K562 (cell line): ENCODE data around the gene EVA1A. TPM values are rescaled to one million over a fixed set of nuclear protein-coding genes. Genes with fewer than 3 reads are reported as not detected.
A peak's percentile ranks its signal among the peaks of the same experiment; 100 is the strongest.

Experiments
- ATAC-seq: fragments of 200-7000 bp; cut with Tn5 transposase; 3 replicates; pipeline ENCODE4 v1.9.1; 2020; ENCODE audit warnings: moderate library complexity
- BruUV-seq: library from RNA; stranded (reverse); fragments of 400-500 nt; replicated peaks from 2 replicates; lab custom pipeline; 2021; lab: Mats Ljungman, UMichigan
- CTCF ChIA-PET: fragments of 300-600 bp; formaldehyde crosslinking; extraction: SDS; loops from one replicate; lab custom pipeline; 2021; ENCODE audit warnings: low intra/inter-chr PET ratio; lab: Yijun Ruan, JAX
- POLR2A ChIA-PET: fragments of 300-600, 350-650 bp; sonication (Branson Sonifier 250); formaldehyde crosslinking; extraction: SDS; loops from one replicate; lab custom pipeline; 2021; ENCODE audit warnings: antibody characterized with exemption, inconsistent platforms; lab: Yijun Ruan, JAX
- DNase-seq, 4 experiments: peaks; one replicate each; pipeline versions ENCODE4 v3.0.0 to v3.0.0-alpha.2; 2011 to 2018; ENCODE audit warnings: low spot score in 3 of 4, mixed read lengths in 3 of 4; ENCODE audit errors: extremely low read depth in 1 of 4
- FAIRE-seq: peaks from 2 replicates; lab custom pipeline; 2011; peaks lifted over from hg19 to GRCh38; lab: Jason Lieb, UNC
- H2AFZ ChIP-seq: 2 replicates; pipeline ENCODE4 v1.6.0; 2011; ENCODE audit warnings: low read depth, low read length, control low read depth, inconsistent platforms
- H3K27ac ChIP-seq: fragments of 200-600 bp; 3 replicates; pipeline ENCODE4 v1.8.0; 2011; ENCODE audit warnings: low read depth, mild to moderate bottlenecking, control low read depth, inconsistent platforms, low read length, moderate library complexity, mixed read lengths; ENCODE audit errors: extremely low read depth
- H3K27me3 ChIP-seq, 2 experiments: fragments of 300-600 bp in 1 of 2; 2 replicates in 1 of 2; 3 replicates in 1 of 2; pipeline versions ENCODE4 v1.6.0 to v1.8.0; 2011; ENCODE audit warnings: inconsistent platforms in 2 of 2, low read length in 2 of 2, mild to moderate bottlenecking in 1 of 2, mixed read lengths in 1 of 2, moderate library complexity in 1 of 2; ENCODE audit not compliant: control insufficient read depth in 2 of 2, insufficient read depth in 2 of 2
- H3K36me3 ChIP-seq: fragments of 300-600 bp; 3 replicates; pipeline ENCODE4 v1.8.0; 2011; ENCODE audit warnings: mild to moderate bottlenecking, low read length, inconsistent platforms; ENCODE audit not compliant: control insufficient read depth, insufficient read depth
- H3K4me1 ChIP-seq, 2 experiments: fragments of 200-600 bp in 1 of 2; replicated peaks in 1 of 2; 2 replicates in 1 of 2; 3 replicates in 1 of 2; pipeline versions ENCODE4 v1.5.1 to v1.8.0; 2011; ENCODE audit warnings: inconsistent platforms in 2 of 2, low read length in 2 of 2, mild to moderate bottlenecking in 1 of 2, mixed read lengths in 1 of 2, moderate library complexity in 1 of 2; ENCODE audit not compliant: control insufficient read depth in 2 of 2, insufficient read depth in 2 of 2
- H3K4me2 ChIP-seq: 2 replicates; pipeline ENCODE4 v1.6.1; 2011; ENCODE audit warnings: low read length, control low read depth, inconsistent platforms, mixed read lengths; ENCODE audit not compliant: insufficient read depth
- H3K4me3 ChIP-seq: fragments of 200-600 bp; sonication (generic), shearing (Covaris generic); 2 replicates; pipeline ENCODE4 v1.5.1; 2016; ENCODE audit warnings: control low read depth, inconsistent platforms
- H3K79me2 ChIP-seq: fragments of 200-600 bp; 3 replicates; pipeline ENCODE4 v1.8.0; 2011; ENCODE audit warnings: low read length, inconsistent platforms; ENCODE audit not compliant: control insufficient read depth, insufficient read depth
- H3K9ac ChIP-seq, 2 experiments: 2 replicates each; pipeline versions ENCODE4 v1.6.0 to v1.6.1; 2011; ENCODE audit warnings: low read depth in 2 of 2, low read length in 2 of 2, control low read depth in 1 of 2, inconsistent platforms in 1 of 2, mild to moderate bottlenecking in 1 of 2, mixed read lengths in 1 of 2; ENCODE audit not compliant: insufficient read depth in 1 of 2
- H3K9me1 ChIP-seq: one replicate; pipeline ENCODE4 v1.6.0; 2011; ENCODE audit warnings: inconsistent platforms, mild to moderate bottlenecking, low read length, moderate library complexity; ENCODE audit not compliant: control insufficient read depth, insufficient read depth
- H3K9me3 ChIP-seq: replicated peaks from 2 replicates; pipeline ENCODE4 v1.5.1; 2011; ENCODE audit warnings: low read depth, low read length, inconsistent platforms; ENCODE audit not compliant: control insufficient read depth, insufficient read depth
- H4K20me1 ChIP-seq: replicated peaks from 2 replicates; pipeline ENCODE4 v1.6.1; 2011; ENCODE audit warnings: low read length, inconsistent platforms, mixed read lengths; ENCODE audit not compliant: control insufficient read depth, insufficient read depth
- CEBPB ChIP-seq: fragments of 450-650 bp; IDR thresholded peaks from 2 replicates; pipeline ENCODE4 v1.6.1; 2016; ENCODE audit warnings: missing genetic modification characterization, missing compliant biosample characterization
- ETV6 ChIP-seq, 3 experiments: fragments of 150-350 bp in 1 of 3; sonication (generic) in 1 of 3; formaldehyde crosslinking in 1 of 3; IDR thresholded peaks; 2 replicates each; pipeline versions ENCODE4 v1.6.1 to v1.8.0; 2014 to 2022; ENCODE audit warnings: borderline replicate concordance in 2 of 3, low read depth in 2 of 3, antibody characterized with exemption in 1 of 3, low read length in 1 of 3, mild to moderate bottlenecking in 1 of 3, missing genetic modification reagents in 1 of 3
- HES1 ChIP-seq: fragments of 450-650 bp; IDR thresholded peaks from 2 replicates; pipeline ENCODE4 v1.6.1; 2016; ENCODE audit warnings: low read depth, mild to moderate bottlenecking, moderate library complexity
- KDM4B ChIP-seq, 2 experiments: fragments of 450-650 bp in 1 of 2; sonication (generic) in 1 of 2; IDR thresholded peaks; 2 replicates each; pipeline ENCODE4 v1.6.1; 2016 to 2017; ENCODE audit warnings: borderline replicate concordance in 2 of 2, antibody characterized with exemption in 1 of 2, low read depth in 1 of 2, mild to moderate bottlenecking in 1 of 2
- MED1 ChIP-seq: sonication (generic); formaldehyde crosslinking; IDR thresholded peaks from 2 replicates; pipeline ENCODE4 v1.8.1; 2023; ENCODE audit warnings: missing genetic modification reagents, borderline replicate concordance
- MLLT1 ChIP-seq, 2 experiments: fragments of 450-650 bp; IDR thresholded peaks; 2 replicates each; pipeline ENCODE4 v1.6.1; 2016
- RCOR1 ChIP-seq, 2 experiments: IDR thresholded peaks; 2 replicates each; pipeline ENCODE4 v1.6.1; 2012; ENCODE audit warnings: low read depth in 2 of 2, low read length in 2 of 2, borderline replicate concordance in 1 of 2, improper control_type of control experiment in 1 of 2
- RFX1 ChIP-seq: fragments of 450-650 bp; IDR thresholded peaks from 2 replicates; pipeline ENCODE4 v1.6.1; 2016; ENCODE audit warnings: mild to moderate bottlenecking, moderate library complexity
- RHOXF2B ChIP-seq: fragments of 250-450 bp; sonication (Bioruptor Pico); conservative IDR thresholded peaks from 2 replicates; pipeline ENCODE4 v1.5.1; 2021
- SIN3A ChIP-seq, 2 experiments: fragments of 150-350 bp in 1 of 2; IDR thresholded peaks; 2 replicates each; pipeline ENCODE4 v1.6.1; 2011 to 2016; ENCODE audit warnings: borderline replicate concordance in 2 of 2, low read depth in 2 of 2, low read length in 2 of 2, mild to moderate bottlenecking in 2 of 2, moderate library complexity in 2 of 2; ENCODE audit not compliant: control insufficient read depth in 1 of 2
- SREBF2 ChIP-seq: sonication (generic); formaldehyde crosslinking; IDR thresholded peaks from 2 replicates; pipeline ENCODE4 v1.4.0; 2020; ENCODE audit warnings: mild to moderate bottlenecking, missing genetic modification reagents
- TRIM28 ChIP-seq: fragments of 450-650 bp; IDR thresholded peaks from 2 replicates; pipeline ENCODE4 v1.6.1; 2017
- ZBTB8A ChIP-seq: fragments of 450-650 bp; IDR thresholded peaks from 2 replicates; pipeline ENCODE4 v1.6.1; 2018; ENCODE audit warnings: mild to moderate bottlenecking, moderate library complexity; ENCODE audit not compliant: partially characterized antibody
- ZNF134 ChIP-seq: fragments of 250-450 bp; sonication (Bioruptor Pico); conservative IDR thresholded peaks from 2 replicates; pipeline ENCODE4 v1.4.0; 2020
- WGBS: fragments of 100-300 bp; shearing (Covaris generic); methylation state at CpG from one replicate; pipeline ENCODE4 v1.1.6; 2016; ENCODE audit warnings: low coverage, mixed read lengths; ENCODE audit not compliant: insufficient coverage; ENCODE audit errors: missing lambda C conversion rate; 5-methylcytosine and 5-hydroxymethylcytosine counted together
- in situ Hi-C: fragments of 300-500 bp; cut with MboI; formaldehyde crosslinking; loops from 4 replicates; pipeline ENCODE4 v1.15.0; 2018; ENCODE audit warnings: inconsistent platforms, mixed read lengths
- intact Hi-C: fragments of 100-400 bp; cut with micrococcal nuclease; formaldehyde crosslinking; loops from 2 replicates; pipeline ENCODE4 v1.14.2; 2022
- polyA plus RNA-seq, 8 experiments: library from polyadenylated mRNA; depleted of rRNA in 4 of 8; stranded (reverse) in 5 of 8; unstranded in 3 of 8; fragments of >200 nt; fragmentation: Nextera tagmentation in 2 of 8; fragmentation: Illumina TruSeq in 1 of 8; extraction: Ambion mirVana in 2 of 8; extraction: Trizol in 1 of 8; gene quantifications; 2 replicates each; pipeline versions ENCODE4 v1.2.1 to v1.2.3, GENCODE V29; 2011 to 2014; ENCODE audit warnings: inconsistent platforms in 1 of 8, missing spikeins in 1 of 8
- total RNA-seq, 7 experiments: library from RNA; depleted of rRNA in 6 of 7; stranded (reverse); fragments of >200 nt in 6 of 7; fragmentation: Illumina TruSeq in 2 of 7; extraction: Trizol in 2 of 7; gene quantifications; 2 replicates each; pipeline versions ENCODE4 v1.2.1 to v1.2.3, GENCODE V29; 2011 to 2021; ENCODE audit warnings: low replicate concordance in 1 of 7

Gene EVA1A
- total and polyA plus RNA-seq, 9 of the 15 experiments (the other 6 are each of a cell fraction or from before 2014, with no cell fraction given): not detected

- 2% methylated on average over 3 of the region's 3 CpGs for WGBS
- H4K20me1 ChIP-seq: no peaks in the 10 kb centered on the region
- no peaks in the 10 kb centered on the region for H3K36me3 ChIP-seq
- H3K9me1 ChIP-seq: no peaks in the 10 kb centered on the region
- H3K4me2 ChIP-seq: no peak overlapping the region
- no peaks in the 10 kb centered on the region for H3K9me3 ChIP-seq
- no peak overlapping the region for H3K4me3 ChIP-seq
- ATAC-seq: no peak
- TF ChIP-seq ZBTB8A (no peak), CEBPB (tag) (0 out of 2 replicates have a peak, but pooled peaks have one; percentile 16)
- CTCF ChIA-PET: no interaction called here
- H3K9ac ChIP-seq: no peak overlapping the region
- in situ Hi-C loops (no loop called here), intact Hi-C loops (no loop called here)
- BruUV-seq: no TSS peak
- no peaks in the 10 kb centered on the region for H3K4me1 ChIP-seq
- no peak overlapping the region for H3K27ac ChIP-seq
- POLR2A ChIA-PET: no interaction called here
- H2AFZ ChIP-seq: no peak overlapping the region
- no peak for FAIRE-seq
- DNase-seq: no peak
- H3K27me3 ChIP-seq: no peaks in the 10 kb centered on the region
- H3K79me2 ChIP-seq: no peaks in the 10 kb centered on the region
These were observed 39.4 kb downstream of the EVA1A start for GRCh38 chr2:75521225-75521872.

- intact Hi-C loops: no loop called here
- H3K9me1 ChIP-seq: no peaks in the 10 kb centered on the region
- no peak for ATAC-seq
- no peak overlapping the region for H2AFZ ChIP-seq
- H3K36me3 ChIP-seq: no peaks in the 10 kb centered on the region
- no peaks in the 10 kb centered on the region for H3K27me3 ChIP-seq
- no peak overlapping the region for H3K4me2 ChIP-seq
- FAIRE-seq: no peak
- H3K79me2 ChIP-seq: no peaks in the 10 kb centered on the region
- no peaks in the 10 kb centered on the region for H3K9me3 ChIP-seq
- no peak for DNase-seq
- BruUV-seq: no TSS peak
- no peak overlapping the region for H3K9ac ChIP-seq
- no peak overlapping the region for H3K4me3 ChIP-seq
- POLR2A ChIA-PET: no interaction called here
- H4K20me1 ChIP-seq: no peaks in the 10 kb centered on the region
- in situ Hi-C loops: no loop called here
- H3K4me1 ChIP-seq: no peaks in the 10 kb centered on the region
- CTCF ChIA-PET: no interaction called here
- H3K27ac ChIP-seq: no peak overlapping the region
- no peak for TF ChIP-seq RHOXF2B (CRISPR knock-in tag)
- TF ChIP-seq ETV6 (IDR thresholded peaks at IDR 0.05; ENCODE audit: borderline replicate concordance in 1 of 2, low read depth in 2 of 2, low read length in 1 of 2): no peak
- no peak for TF ChIP-seq ETV6 (CRISPR knock-in tag; IDR thresholded peaks at IDR 0.05; ENCODE audit: borderline replicate concordance)
- TF ChIP-seq KDM4B (IDR thresholded peaks at IDR 0.05; ENCODE audit: borderline replicate concordance in 2 of 2, low read depth in 1 of 2): no peak
- TF ChIP-seq RCOR1 (IDR thresholded peaks at IDR 0.05; ENCODE audit: borderline replicate concordance in 1 of 2, low read depth in 2 of 2, low read length in 2 of 2): no peak
- no peak for TF ChIP-seq HES1
- TF ChIP-seq SIN3A (IDR thresholded peaks at IDR 0.05; ENCODE audit: borderline replicate concordance in 2 of 2, control insufficient read depth in 1 of 2, low read depth in 2 of 2, low read length in 2 of 2): no peak
- no peak for TF ChIP-seq SREBF2
- no peak for TF ChIP-seq MLLT1 (IDR thresholded peaks at IDR 0.05)
- TF ChIP-seq ZNF134 (CRISPR knock-in tag): no peak
- TF ChIP-seq MED1 (CRISPR knock-in tag): no peak
- TF ChIP-seq TRIM28: no peak
- no peak for TF ChIP-seq RFX1
These were observed 40.9 kb downstream of the EVA1A start for GRCh38 chr2:75519843-75520242.
